Measurements from ENCODE around the gene STXBP6. TPM values are rescaled to one million over a fixed set of nuclear protein-coding genes. Genes with fewer than 3 reads are reported as not detected.
A peak's percentile ranks its signal among the peaks of the same experiment; 100 is the strongest.

STXBP6 gene
- total and polyA plus RNA-seq, 2 of the 13 experiments (the other 11 are each of a cell fraction or from before 2014, with no cell fraction given), result 35.3 to 42.8 TPM

- TF ChIP-seq DMTF1 (CRISPR knock-in tag; IDR thresholded peaks at IDR 0.05) (no peak), ZNF331 (CRISPR knock-in tag; IDR thresholded peaks at IDR 0.05) (no peak; the same call in none of the 2 replicates), FOXC1 (CRISPR knock-in tag; IDR thresholded peaks at IDR 0.05; ENCODE audit: borderline replicate concordance) (no peak), NFIB (CRISPR knock-in tag; IDR thresholded peaks at IDR 0.05; ENCODE audit: borderline replicate concordance) (no peak), TBL1XR1 (IDR thresholded peaks at IDR 0.05; ENCODE audit: borderline replicate concordance, low read length, partially characterized antibody) (no peak), PRDM10 (CRISPR knock-in tag; IDR thresholded peaks at IDR 0.05; ENCODE audit: low read depth) (peak; percentile 63), FOXK2 (IDR thresholded peaks at IDR 0.05) (no peak; the same call in 1 of the 2 replicates), ATF5 (CRISPR knock-in tag; IDR thresholded peaks at IDR 0.05; ENCODE audit: low read depth) (peak; percentile 79; the same call in 1 of the 2 replicates), ZNF180 (CRISPR knock-in tag; IDR thresholded peaks at IDR 0.05; ENCODE audit: borderline replicate concordance, low read depth) (no peak), BORCS8-MEF2B (CRISPR knock-in tag; IDR thresholded peaks at IDR 0.05) (peak; percentile 80), ZNF670 (CRISPR knock-in tag; IDR thresholded peaks at IDR 0.05; ENCODE audit: borderline replicate concordance) (no peak), HINFP (CRISPR knock-in tag; IDR thresholded peaks at IDR 0.05; ENCODE audit: low read depth) (0 out of 2 replicates have a peak, but pooled peaks have one; percentile 25), ZNF749 (CRISPR knock-in tag; IDR thresholded peaks at IDR 0.05; ENCODE audit: borderline replicate concordance) (no peak), SOX5 (CRISPR knock-in tag; IDR thresholded peaks at IDR 0.05; ENCODE audit: borderline replicate concordance) (peak; percentile 97), ZNF674 (CRISPR knock-in tag; IDR thresholded peaks at IDR 0.05; ENCODE audit: low read depth) (no peak), ZNF143 (CRISPR knock-in tag; IDR thresholded peaks at IDR 0.05) (no peak), HMGXB4 (CRISPR knock-in tag; IDR thresholded peaks at IDR 0.05; ENCODE audit: borderline replicate concordance in 1 of 2, low read depth in 1 of 2) (peak in 1 of 2 experiments; percentile 13; a peak in 1 of 4 replicates), ZNF761 (CRISPR knock-in tag; conservative IDR thresholded peaks at IDR 0.05) (no peak; the same call in 1 of the 2 replicates)
Measured at GRCh38 chr14:24817212-24818057, 232.5 kb downstream of the STXBP6 start (continued).

Measured in HepG2 (cell line).